ENCODE measurements around the gene TRMT2A.
A peak's percentile ranks its signal among the peaks of the same experiment; 100 is the strongest.

Gene TRMT2A

DNA sequence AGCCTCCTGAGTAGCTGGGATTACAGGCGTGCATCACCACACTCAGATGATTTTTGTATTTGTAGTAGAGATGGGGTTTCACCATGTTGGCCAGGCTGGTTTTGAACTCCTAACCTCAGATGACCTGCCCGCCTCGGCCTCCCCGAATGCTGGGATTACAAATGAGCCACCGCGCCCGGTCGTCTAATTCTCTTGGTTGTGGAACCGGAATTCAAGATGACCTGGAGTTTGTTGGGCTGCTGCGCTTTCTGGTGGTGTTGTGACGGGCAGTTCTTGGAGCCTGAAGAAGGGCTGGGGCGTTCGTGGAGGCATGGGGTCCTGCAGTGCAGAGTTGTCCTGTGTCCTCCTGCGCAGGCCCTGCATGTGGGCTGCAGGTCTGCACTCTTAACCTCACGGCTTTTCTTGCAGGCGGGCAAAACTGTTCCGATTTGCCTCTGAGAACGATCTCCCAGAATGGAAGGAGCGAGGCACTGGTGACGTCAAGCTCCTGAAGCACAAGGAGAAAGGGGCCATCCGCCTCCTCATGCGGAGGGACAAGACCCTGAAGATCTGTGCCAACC is 4.9 kb upstream of the TRMT2A start:
- Histone ChIP-seq H3K9ac (ENCODE audit: low read length) (no peak overlapping the region), H3K27ac (ENCODE audit: low read depth, low read length, poor library complexity, severe bottlenecking) (no peak overlapping the region), H2AFZ (ENCODE audit: low read length) (no peak overlapping the region)

DNA sequence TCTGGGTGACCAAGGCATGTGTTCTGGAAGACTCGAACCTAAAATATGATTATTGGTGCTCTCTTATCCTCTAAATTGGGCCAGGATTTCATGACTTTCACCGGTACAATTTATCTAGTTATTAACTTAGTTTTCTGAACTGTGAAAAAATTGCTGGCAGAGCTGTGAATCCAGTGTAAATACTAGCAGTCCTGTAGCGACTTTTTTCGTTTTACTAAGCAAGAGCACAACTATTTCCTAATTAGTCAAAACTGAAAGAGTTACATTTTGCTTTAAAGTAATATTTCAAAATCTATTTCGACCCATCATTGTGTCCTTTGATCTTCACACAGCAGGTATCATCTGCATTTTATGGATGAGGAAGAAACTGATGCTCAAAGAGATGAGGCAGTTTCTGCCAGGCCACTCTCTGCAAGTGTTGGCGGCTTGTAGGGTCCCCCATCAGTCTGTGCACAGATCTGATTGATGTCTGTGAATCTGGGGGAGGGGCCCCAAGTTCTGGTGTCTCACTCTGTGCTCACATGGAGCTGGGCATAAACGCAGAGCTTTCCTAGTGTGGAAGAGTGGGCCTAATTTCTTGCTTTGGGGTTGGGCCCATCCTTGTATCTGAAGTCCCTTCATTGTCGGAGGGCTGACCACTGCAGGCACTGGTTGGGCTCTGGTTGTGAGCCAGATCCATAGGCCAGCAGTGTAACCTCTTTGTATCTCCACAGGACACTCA is 1.4 kb upstream of the TRMT2A start:
- no peak for TF ChIP-seq EZH2 (IDR thresholded peaks at IDR 0.05; ENCODE audit: borderline replicate concordance, low read length)
- TF ChIP-seq, protein P1, sequence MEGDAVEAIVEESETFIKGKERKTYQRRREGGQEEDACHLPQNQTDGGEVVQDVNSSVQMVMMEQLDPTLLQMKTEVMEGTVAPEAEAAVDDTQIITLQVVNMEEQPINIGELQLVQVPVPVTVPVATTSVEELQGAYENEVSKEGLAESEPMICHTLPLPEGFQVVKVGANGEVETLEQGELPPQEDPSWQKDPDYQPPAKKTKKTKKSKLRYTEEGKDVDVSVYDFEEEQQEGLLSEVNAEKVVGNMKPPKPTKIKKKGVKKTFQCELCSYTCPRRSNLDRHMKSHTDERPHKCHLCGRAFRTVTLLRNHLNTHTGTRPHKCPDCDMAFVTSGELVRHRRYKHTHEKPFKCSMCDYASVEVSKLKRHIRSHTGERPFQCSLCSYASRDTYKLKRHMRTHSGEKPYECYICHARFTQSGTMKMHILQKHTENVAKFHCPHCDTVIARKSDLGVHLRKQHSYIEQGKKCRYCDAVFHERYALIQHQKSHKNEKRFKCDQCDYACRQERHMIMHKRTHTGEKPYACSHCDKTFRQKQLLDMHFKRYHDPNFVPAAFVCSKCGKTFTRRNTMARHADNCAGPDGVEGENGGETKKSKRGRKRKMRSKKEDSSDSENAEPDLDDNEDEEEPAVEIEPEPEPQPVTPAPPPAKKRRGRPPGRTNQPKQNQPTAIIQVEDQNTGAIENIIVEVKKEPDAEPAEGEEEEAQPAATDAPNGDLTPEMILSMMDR (IDR thresholded peaks at IDR 0.05; ENCODE audit: low read length): no peak
- H2AFZ ChIP-seq (ENCODE audit: low read length): no peak overlapping the region
- H3F3A ChIP-seq (ENCODE audit: insufficient read depth, low read length): no peaks in the 10 kb centered on the region
- H3K36me3 ChIP-seq (ENCODE audit: insufficient read depth, low read length): peaks cover 79% of the 10 kb centered on the region
- H3K27me3 ChIP-seq (ENCODE audit: insufficient read depth, low read length): no peaks in the 10 kb centered on the region
- H4K20me1 ChIP-seq (ENCODE audit: insufficient read depth, low read length): no peaks in the 10 kb centered on the region
- peak overlapping the region; percentile 96 for H3K4me3 ChIP-seq (ENCODE audit: low read depth, low read length, poor library complexity, severe bottlenecking)
- peaks cover 36% of the 10 kb centered on the region for H3K4me1 ChIP-seq (ENCODE audit: insufficient read depth, low read length, severe bottlenecking)
- H3K27ac ChIP-seq (ENCODE audit: low read depth, low read length, poor library complexity, severe bottlenecking): peak overlapping the region; percentile 60
- H3K79me2 ChIP-seq (ENCODE audit: insufficient read depth, low read length): peaks cover 53% of the 10 kb centered on the region
- no peaks in the 10 kb centered on the region for H3K9me3 ChIP-seq (ENCODE audit: low read length)
- H3K4me2 ChIP-seq (ENCODE audit: low read length): peak overlapping the region; percentile 98
- H3K9ac ChIP-seq (ENCODE audit: low read length): peak overlapping the region; percentile 94
- no peaks in the 10 kb centered on the region for H3K9me2 ChIP-seq (ENCODE audit: low read depth, low read length)

More for the DNA sequence above, 4.9 kb upstream of the TRMT2A start:
- no peaks in the 10 kb centered on the region for H3K9me3 ChIP-seq (ENCODE audit: low read length)
- H3K4me1 ChIP-seq (ENCODE audit: insufficient read depth, low read length, severe bottlenecking): peaks cover 22% of the 10 kb centered on the region
- no peaks in the 10 kb centered on the region; the same call in 1 of the 2 replicates for H3F3A ChIP-seq (ENCODE audit: insufficient read depth, low read length)
- H3K4me2 ChIP-seq (ENCODE audit: low read length): no peak overlapping the region
- no peaks in the 10 kb centered on the region for H3K9me2 ChIP-seq (ENCODE audit: low read depth, low read length)
- no peak overlapping the region for H3K4me3 ChIP-seq (ENCODE audit: low read depth, low read length, poor library complexity, severe bottlenecking)
- H3K27me3 ChIP-seq (ENCODE audit: insufficient read depth, low read length): no peaks in the 10 kb centered on the region
- H3K36me3 ChIP-seq (ENCODE audit: insufficient read depth, low read length): peaks cover 87% of the 10 kb centered on the region
- H4K20me1 ChIP-seq (ENCODE audit: insufficient read depth, low read length): no peaks in the 10 kb centered on the region
- TF ChIP-seq, protein P1 (IDR thresholded peaks at IDR 0.05; ENCODE audit: low read length): no peak
- no peak for TF ChIP-seq EZH2 (IDR thresholded peaks at IDR 0.05; ENCODE audit: borderline replicate concordance, low read length)
- H3K79me2 ChIP-seq (ENCODE audit: insufficient read depth, low read length): peaks cover 41% of the 10 kb centered on the region

DNA sequence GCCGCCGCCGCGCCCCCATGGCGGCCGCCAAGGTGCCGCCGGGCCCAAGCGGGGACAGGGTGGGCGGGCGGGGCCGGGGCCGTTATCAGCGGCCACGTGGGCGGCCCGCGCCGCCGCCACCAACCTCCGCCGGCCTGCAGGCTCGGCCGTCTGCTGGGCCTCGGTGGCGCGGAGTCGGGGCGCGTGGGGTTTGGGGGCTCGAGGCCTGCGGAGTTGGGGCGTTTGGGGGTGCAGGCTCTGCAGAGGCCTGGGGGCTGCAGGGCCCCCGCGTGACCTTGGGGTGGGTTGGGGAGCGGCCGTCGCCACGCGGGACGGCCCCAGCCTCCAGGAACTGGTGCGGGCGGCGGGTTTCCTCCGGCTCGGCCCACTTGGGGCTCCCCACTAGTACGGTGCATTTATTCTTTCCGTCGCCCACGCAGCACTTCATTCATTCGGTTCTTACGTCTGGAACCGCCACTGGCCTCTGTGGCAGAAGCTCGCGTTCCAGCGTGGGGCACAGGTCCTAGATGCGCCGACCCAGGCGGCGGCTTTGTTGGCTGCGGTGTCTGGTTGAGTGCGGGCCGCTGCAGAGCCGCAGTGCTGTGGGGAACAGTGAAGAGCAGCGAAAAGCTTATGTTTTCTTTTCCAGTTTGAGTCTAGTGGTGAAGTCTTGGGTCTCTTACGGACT is 740 bp upstream of the TRMT2A start:
- no peaks in the 10 kb centered on the region for H3K9me3 ChIP-seq (ENCODE audit: low read length)
- peak overlapping the region; percentile 98 for H3K4me2 ChIP-seq (ENCODE audit: low read length)
- H2AFZ ChIP-seq (ENCODE audit: low read length): no peak overlapping the region
- peak overlapping the region; percentile 60 for H3K27ac ChIP-seq (ENCODE audit: low read depth, low read length, poor library complexity, severe bottlenecking)
- peak overlapping the region; percentile 96 for H3K4me3 ChIP-seq (ENCODE audit: low read depth, low read length, poor library complexity, severe bottlenecking)
- H3K9ac ChIP-seq (ENCODE audit: low read length): peak overlapping the region; percentile 94
- H3K27me3 ChIP-seq (ENCODE audit: insufficient read depth, low read length): no peaks in the 10 kb centered on the region
- H3K79me2 ChIP-seq (ENCODE audit: insufficient read depth, low read length): peaks cover 53% of the 10 kb centered on the region
- no peak for TF ChIP-seq EZH2 (IDR thresholded peaks at IDR 0.05; ENCODE audit: borderline replicate concordance, low read length)
- TF ChIP-seq, protein P1 (IDR thresholded peaks at IDR 0.05; ENCODE audit: low read length): no peak
- H3K9me2 ChIP-seq (ENCODE audit: low read depth, low read length): no peaks in the 10 kb centered on the region
- peaks cover 36% of the 10 kb centered on the region for H3K4me1 ChIP-seq (ENCODE audit: insufficient read depth, low read length, severe bottlenecking)
- no peaks in the 10 kb centered on the region for H3F3A ChIP-seq (ENCODE audit: insufficient read depth, low read length)
- H3K36me3 ChIP-seq (ENCODE audit: insufficient read depth, low read length): peaks cover 83% of the 10 kb centered on the region
- H4K20me1 ChIP-seq (ENCODE audit: insufficient read depth, low read length): no peaks in the 10 kb centered on the region

Data from OCI-LY1 (cell line).